DMS79 treated with DMSO at 0.1 percent for 48 hours (cell line): ENCODE results near the gene PRDX5.
A peak's percentile ranks its signal among the peaks of the same experiment; 100 is the strongest.

Source experiments
- DNase-seq: peaks from one replicate; lab custom pipeline; 2025; lab: John Stamatoyannopoulos, UW

PRDX5 gene

DNA sequence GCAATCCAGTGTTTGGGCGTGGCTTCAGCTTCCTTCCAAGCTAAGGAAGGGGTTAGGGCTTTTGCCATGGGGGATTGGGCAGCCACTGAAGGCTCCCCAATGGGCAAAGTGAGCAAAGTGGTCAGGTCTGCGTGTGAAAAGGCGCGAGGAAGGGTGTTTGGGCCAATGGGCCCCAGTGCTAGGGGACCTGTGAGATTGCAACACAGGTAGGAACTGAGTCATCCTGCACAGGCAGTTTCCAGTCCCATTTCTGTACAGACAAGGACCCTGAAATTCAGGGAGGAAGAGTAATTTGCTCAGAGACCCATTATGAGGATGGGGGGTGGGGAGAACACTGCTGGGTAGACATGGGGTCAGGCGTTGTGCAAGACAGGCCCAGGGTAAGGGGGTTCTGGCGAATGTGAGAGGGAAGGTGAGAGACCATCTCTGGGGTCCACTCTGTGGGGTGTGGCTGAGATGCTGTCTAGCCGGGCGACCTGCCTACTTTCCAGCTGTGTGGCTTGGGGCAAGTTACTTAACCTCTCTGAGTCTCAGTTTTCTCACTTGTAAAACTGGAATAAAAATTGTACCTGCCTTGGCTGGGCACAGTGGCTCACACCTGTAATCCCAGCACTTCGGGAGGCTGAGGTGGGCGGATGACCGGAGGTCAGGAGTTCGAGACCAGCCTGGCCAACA is 29.4 kb downstream of the PRDX5 start:
- no peak for DNase-seq

DNA sequence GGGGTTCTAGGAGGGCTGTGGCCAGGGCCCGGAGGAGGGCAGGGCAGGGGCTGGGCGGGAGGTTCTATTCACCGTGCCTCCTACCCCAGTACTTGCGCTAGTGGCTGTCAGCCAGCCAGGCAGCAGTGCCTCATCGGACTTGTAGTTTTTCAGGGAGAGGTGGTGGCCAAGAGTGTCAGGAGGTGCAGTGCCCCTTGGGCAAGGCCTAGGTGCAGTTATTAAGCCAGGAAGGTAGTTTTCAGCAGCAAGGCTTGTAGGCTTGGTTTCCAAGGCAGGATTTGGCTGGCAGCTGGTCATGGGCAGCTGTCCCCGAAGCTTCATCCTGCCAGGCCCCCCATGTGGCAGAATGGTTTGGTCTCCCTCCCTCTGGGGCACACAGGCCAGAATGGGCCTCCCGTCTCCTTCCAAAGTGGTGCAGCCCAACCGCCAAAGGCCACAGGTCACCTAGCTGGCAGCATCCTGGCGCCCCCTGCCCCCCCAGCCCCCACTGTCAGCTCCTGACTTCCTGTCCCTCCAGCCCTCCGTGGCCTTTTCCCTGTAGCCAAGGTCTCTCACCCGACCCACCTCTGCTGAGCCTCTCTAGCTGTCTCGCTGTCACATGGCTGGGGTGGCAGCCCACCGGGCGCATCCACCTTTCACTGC is 30.6 kb downstream of the PRDX5 start:
- no peak for DNase-seq

GRCh38 chr11:64349025-64349387 is 31.1 kb downstream of the PRDX5 start:
- no peak for DNase-seq

DNA sequence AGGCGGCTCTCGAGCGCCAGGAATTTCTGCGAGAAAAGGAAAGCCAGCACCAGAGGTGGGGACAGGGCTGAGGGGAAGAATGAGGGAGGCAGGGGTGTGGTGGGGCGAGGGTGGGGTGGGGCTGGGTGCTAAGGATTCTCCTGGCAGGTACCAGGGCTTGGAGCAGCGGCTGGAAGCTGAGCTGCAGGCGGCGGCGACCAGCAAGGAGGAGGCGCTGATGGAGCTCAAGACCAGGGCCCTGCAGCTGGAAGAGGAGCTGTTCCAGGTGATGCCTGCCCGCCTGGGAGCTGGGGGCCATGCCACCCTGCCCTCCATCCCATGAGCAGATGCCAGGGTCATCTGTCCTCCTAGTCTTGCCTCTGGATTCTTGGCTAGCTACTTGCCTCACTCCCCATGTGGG is 31.5 kb downstream of the PRDX5 start:
- DNase-seq: no peak

DNA sequence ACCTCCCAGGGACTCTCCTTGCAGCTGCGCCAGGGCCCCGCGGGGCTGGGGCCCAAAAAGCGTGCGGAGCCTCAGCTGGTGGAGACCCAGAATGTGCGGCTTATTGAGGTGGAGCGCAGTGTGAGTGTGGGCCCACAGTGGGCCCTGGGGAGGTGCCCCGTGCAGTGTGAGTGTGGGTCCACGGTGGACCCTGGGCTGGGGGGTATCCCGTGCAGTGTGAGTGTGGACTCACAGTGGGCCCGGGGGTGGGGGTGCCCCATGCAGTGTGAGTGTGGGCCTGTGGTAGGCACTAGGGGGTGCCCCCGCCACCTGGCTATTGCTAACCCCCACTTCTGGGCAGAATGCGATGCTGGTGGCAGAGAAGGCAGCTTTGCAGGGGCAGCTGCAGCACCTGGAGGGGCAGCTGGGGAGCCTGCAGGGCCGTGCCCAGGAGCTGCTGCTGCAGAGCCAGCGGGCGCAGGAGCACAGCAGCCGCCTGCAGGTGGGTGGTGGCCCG is 33.3 kb downstream of the PRDX5 start:
- no peak for DNase-seq

- DNase-seq: peak; percentile 37
These were observed 34.4 kb downstream of the PRDX5 start for GRCh38 chr11:64352099-64352994.

- peak; percentile 51 for DNase-seq
These were observed 35.2 kb downstream of the PRDX5 start for GRCh38 chr11:64352995-64353714.

DNA sequence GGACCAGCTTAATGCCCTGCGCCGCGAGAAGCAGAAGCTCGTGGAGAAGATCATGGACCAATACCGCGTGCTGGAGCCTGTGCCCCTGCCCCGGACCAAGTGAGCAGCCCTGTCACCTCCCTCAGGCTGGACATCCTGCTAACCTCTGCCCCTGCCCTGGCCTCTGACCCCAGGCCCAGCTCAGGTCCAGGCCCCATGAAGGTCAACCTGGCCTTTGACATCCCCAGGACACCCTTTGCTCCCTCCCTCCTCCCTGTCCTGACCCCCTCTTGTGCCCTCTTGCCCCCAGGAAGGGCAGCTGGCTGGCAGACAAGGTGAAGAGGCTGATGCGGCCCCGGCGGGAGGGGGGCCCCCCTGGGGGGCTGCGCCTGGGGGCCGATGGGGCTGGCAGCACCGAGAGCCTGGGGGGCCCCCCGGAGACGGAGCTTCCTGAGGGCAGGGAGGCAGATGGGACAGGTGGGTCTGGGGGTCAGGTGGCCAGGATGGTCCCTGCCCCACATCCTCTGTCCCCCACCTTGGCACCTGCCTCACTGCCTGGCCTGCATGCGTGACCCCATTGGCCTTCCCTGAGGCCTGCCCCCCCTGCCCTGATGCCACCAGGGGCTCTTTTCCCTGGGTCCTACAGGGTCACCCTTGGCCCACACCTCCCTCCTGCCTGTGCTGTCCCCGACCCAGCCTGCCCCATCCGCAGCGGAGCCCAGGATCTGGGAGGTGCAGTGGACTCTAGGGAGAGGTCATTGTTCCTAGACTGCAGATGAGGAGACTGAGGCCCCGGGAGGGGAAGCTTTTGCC is 36.0 kb downstream of the PRDX5 start:
- DNase-seq: no peak

GRCh38 chr11:64355078-64355940 is 37.4 kb downstream of the PRDX5 start:
- DNase-seq: peak; percentile 74

GRCh38 chr11:64356498-64357411 is 38.8 kb downstream of the PRDX5 start:
- DNase-seq: peak; percentile 15

DNA sequence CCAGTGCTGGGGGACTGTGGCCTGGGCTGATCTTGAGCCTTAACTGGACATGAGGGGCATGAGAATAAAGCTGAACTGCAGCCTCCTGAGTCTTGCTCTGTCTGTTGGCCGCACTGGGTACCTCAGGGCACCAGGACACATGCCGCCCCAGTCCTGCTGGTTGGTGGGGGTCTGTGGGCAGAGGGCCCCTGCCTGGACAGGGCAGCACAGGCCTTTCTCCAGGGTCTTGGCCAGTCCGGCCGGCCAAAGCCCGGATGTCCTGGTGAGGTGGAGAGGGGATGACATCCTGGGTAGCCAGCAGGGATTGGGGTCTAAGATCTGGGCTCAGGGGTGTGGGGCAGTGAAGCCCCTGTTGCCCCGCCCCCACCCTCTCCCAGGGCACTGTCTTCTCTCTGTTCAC is 39.5 kb downstream of the PRDX5 start:
- DNase-seq: no peak

GRCh38 chr11:64357904-64358535 is 40.1 kb downstream of the PRDX5 start:
- no peak for DNase-seq

DNA sequence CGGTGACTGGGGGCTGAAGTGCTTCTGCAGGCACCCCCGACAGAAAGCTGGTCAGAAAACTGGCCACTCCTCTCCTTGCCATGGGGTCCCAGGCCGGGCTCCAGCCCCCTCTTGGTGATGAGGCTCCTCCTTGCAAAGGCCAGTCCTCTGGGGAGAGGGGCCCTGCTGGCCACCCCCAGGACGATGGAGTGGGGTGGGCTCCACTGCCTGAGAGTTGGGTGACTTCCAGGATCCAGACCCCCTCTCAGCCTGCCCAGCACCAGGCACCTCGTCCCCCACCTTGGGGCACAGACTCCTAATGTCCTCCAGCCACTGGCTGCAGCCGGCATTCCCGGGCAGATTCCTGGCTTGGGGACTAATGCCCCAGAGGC is 40.6 kb downstream of the PRDX5 start:
- no peak for DNase-seq

GRCh38 chr11:64358907-64359711 is 41.2 kb downstream of the PRDX5 start, which contains the start of gene RPS6KA4:
Gene RPS6KA4 (plus strand): TSS chr11:64359162. CDS start chr11:64359236, 74 bp downstream.
- peak; percentile 64 for DNase-seq

- no peak for DNase-seq
These were observed 42.0 kb downstream of the PRDX5 start for GRCh38 chr11:64359712-64360445.

GRCh38 chr11:64360448-64360921 is 42.6 kb downstream of the PRDX5 start:
- peak; percentile 50 for DNase-seq

DNA sequence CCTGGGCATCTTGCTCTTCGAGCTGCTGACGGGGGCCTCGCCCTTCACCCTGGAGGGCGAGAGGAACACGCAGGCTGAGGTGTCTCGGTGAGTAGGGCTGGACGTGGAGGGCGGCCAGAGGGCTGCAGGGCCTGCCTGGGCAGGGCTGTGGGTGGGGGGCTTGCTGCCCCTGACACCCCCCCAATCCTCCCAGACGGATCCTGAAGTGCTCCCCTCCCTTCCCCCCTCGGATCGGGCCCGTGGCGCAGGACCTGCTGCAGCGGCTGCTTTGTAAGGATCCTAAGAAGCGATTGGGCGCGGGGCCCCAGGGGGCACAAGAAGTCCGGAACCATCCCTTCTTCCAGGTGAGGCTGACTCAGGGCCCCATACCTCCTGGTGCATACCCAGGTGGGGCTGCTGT is 43.7 kb downstream of the PRDX5 start:
- DNase-seq: no peak
